ENCODE measurements around the gene CENPM.

The CENPM gene

GRCh38 chr22:41904450-41905410, 42.2 kb downstream of the CENPM start:
- TF ChIP-seq, protein P1, sequence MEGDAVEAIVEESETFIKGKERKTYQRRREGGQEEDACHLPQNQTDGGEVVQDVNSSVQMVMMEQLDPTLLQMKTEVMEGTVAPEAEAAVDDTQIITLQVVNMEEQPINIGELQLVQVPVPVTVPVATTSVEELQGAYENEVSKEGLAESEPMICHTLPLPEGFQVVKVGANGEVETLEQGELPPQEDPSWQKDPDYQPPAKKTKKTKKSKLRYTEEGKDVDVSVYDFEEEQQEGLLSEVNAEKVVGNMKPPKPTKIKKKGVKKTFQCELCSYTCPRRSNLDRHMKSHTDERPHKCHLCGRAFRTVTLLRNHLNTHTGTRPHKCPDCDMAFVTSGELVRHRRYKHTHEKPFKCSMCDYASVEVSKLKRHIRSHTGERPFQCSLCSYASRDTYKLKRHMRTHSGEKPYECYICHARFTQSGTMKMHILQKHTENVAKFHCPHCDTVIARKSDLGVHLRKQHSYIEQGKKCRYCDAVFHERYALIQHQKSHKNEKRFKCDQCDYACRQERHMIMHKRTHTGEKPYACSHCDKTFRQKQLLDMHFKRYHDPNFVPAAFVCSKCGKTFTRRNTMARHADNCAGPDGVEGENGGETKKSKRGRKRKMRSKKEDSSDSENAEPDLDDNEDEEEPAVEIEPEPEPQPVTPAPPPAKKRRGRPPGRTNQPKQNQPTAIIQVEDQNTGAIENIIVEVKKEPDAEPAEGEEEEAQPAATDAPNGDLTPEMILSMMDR (IDR thresholded peaks at IDR 0.05; ENCODE audit: insufficient read depth, low read depth, low read length, missing control alignments), result no peak
- no peak for DNase-seq (ENCODE audit: low read depth)
- no peak overlapping the region for H3K4me3 ChIP-seq (ENCODE audit: low read length)

DNA sequence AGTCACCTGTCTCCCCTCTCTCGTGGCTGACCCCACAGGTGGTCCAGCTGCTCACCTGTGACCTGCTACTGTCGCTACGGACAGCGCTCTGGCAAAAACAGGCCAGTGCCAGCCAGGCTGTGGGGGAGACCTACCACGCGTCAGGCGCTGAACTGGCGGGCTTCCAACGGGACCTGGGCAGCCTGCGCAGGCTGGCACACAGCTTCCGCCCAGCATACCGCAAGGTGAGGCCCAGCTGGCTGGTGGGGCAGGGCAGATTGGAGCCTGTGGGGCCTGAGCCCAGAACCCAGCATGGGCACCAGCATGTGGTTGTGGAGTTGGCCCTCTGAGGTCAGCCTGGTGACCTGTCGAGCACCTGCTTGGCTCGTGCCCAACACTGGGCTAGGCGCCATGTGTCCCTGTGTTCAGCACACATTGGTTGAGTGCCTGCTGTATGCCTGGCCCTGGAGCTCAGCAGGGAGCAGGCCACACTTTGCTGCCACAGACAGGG, 44.0 kb downstream of the CENPM start:
- TF ChIP-seq, protein P1 (IDR thresholded peaks at IDR 0.05; ENCODE audit: insufficient read depth, low read depth, low read length, missing control alignments), result no peak
- no peak for DNase-seq (ENCODE audit: low read depth)
- no peak overlapping the region for H3K4me3 ChIP-seq (ENCODE audit: low read length)

- no peak for DNase-seq (ENCODE audit: low read depth)
- H3K4me3 ChIP-seq (ENCODE audit: low read length), result no peak overlapping the region
- TF ChIP-seq, protein P1 (IDR thresholded peaks at IDR 0.05; ENCODE audit: insufficient read depth, low read depth, low read length, missing control alignments), result no peak
Measured at GRCh38 chr22:41902016-41902415, 44.9 kb downstream of the CENPM start.

- no peak for DNase-seq (ENCODE audit: low read depth)
- no peak overlapping the region for H3K4me3 ChIP-seq (ENCODE audit: low read length)
- TF ChIP-seq, protein P1 (IDR thresholded peaks at IDR 0.05; ENCODE audit: insufficient read depth, low read depth, low read length, missing control alignments), result no peak
Measured at GRCh38 chr22:41900652-41901312, 46.2 kb downstream of the CENPM start.

GRCh38 chr22:41899992-41900651, 46.8 kb downstream of the CENPM start:
- TF ChIP-seq, protein P1 (IDR thresholded peaks at IDR 0.05; ENCODE audit: insufficient read depth, low read depth, low read length, missing control alignments), result no peak
- no peak for DNase-seq (ENCODE audit: low read depth)
- H3K4me3 ChIP-seq (ENCODE audit: low read length), result no peak overlapping the region

DNA sequence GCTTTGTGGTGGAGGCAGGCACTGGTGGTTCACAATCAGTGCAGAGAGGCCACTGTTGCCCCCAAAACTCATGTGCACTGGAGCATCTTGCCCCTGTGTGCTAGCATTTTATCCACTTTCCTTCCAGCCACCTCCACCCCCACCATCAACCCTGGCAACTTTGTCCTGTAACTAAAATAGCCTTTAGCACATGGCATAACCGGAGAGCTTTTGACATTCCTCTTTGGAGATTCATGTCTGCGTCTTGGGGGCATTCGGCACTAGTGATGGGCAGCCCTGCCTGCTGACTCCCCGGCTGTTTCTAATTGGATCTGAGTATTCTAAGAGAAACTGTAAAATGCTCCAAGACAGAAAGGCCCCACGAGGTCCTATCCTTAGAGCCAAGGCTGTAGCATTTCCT, 47.8 kb downstream of the CENPM start:
- H3K4me3 ChIP-seq (ENCODE audit: low read length), result no peak overlapping the region
- TF ChIP-seq, protein P1 (IDR thresholded peaks at IDR 0.05; ENCODE audit: insufficient read depth, low read depth, low read length, missing control alignments), result no peak
- DNase-seq (ENCODE audit: low read depth), result no peak

All from epithelial cell of esophagus (primary cell).